Measurements from ENCODE around the gene N4BP2L2.

Gene N4BP2L2

DNA sequence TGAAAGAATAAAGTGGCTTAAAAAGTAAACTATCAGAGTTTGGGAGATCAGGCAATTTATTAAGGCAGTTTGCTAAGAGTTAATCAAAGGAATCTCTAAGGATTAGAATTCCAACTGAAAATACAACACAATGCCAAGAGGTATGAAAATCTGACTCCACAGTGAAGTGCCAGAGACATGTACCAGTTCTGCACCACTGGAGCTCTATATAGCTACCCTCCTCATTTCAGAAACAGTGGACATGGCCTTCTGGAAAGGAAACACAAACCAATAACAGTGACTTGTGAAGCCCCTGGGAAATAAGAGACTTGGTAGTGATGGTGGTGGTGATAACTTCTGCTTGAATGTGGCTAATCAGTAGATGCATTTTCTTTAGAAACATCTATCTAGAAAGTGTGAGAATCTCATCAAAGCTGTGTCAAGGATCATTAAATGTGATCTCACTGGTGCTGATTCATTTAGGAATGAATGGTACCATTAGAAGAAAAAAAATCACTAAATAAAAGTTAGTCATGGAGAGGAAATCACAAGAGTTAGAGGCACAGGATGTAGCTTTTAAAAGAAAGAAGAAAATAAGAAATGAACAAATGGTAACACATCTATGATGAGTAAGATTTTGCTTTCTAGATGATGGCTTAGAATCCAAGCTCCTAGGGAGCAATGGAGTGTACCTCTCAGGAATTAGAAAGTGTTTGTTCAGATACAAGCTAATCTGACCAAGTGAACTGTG is 90.5 kb downstream of the N4BP2L2 start:
- TF ChIP-seq, protein P1, sequence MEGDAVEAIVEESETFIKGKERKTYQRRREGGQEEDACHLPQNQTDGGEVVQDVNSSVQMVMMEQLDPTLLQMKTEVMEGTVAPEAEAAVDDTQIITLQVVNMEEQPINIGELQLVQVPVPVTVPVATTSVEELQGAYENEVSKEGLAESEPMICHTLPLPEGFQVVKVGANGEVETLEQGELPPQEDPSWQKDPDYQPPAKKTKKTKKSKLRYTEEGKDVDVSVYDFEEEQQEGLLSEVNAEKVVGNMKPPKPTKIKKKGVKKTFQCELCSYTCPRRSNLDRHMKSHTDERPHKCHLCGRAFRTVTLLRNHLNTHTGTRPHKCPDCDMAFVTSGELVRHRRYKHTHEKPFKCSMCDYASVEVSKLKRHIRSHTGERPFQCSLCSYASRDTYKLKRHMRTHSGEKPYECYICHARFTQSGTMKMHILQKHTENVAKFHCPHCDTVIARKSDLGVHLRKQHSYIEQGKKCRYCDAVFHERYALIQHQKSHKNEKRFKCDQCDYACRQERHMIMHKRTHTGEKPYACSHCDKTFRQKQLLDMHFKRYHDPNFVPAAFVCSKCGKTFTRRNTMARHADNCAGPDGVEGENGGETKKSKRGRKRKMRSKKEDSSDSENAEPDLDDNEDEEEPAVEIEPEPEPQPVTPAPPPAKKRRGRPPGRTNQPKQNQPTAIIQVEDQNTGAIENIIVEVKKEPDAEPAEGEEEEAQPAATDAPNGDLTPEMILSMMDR (IDR thresholded peaks at IDR 0.05; ENCODE audit: low read depth, low read length) = no peak
- H3K4me3 ChIP-seq (ENCODE audit: low read depth, low read length) = no peak overlapping the region

DNA sequence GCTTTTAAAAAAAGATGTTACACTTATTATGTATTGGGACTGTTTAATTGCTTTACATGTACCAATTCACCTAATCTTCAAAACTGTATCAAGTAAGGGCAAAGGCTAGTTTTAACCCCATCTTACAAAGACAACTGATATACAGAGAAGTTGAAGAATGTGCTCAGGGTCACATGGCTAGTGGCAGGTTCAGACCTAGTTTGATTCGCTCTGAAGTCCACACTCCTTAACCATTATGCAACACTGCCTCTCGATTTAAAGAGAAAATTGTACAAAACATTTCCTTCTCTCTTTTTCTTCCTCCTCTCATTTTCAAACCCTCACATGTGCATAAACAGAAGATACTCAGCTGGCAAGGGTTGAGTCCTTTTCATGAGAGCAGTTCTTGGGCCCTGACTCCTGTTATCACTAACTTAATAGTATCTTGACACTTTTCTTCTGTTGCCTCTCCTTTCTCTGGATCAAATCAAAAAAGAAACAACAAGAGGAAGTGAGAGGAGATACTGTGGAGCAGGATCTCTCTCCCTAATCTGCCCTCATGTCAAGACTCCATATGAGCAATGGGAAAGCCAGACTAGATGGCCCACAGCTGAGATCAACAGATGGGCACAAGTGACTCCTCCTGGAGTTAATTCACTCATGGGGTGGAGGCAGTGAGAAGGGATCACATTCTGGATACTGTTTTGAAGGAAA is 91.7 kb downstream of the N4BP2L2 start:
- TF ChIP-seq, protein P1 (IDR thresholded peaks at IDR 0.05; ENCODE audit: low read depth, low read length) = no peak
- no peak overlapping the region for H3K4me3 ChIP-seq (ENCODE audit: low read depth, low read length)

- no peak overlapping the region for H3K4me3 ChIP-seq (ENCODE audit: low read depth, low read length)
- TF ChIP-seq, protein P1 (IDR thresholded peaks at IDR 0.05; ENCODE audit: low read depth, low read length) = no peak
Measured at GRCh38 chr13:32446220-32446619, 92.4 kb downstream of the N4BP2L2 start.

- H3K4me3 ChIP-seq (ENCODE audit: low read depth, low read length) = no peak overlapping the region
- TF ChIP-seq, protein P1 (IDR thresholded peaks at IDR 0.05; ENCODE audit: low read depth, low read length) = no peak
Measured at GRCh38 chr13:32445461-32445860, 93.1 kb downstream of the N4BP2L2 start.

DNA sequence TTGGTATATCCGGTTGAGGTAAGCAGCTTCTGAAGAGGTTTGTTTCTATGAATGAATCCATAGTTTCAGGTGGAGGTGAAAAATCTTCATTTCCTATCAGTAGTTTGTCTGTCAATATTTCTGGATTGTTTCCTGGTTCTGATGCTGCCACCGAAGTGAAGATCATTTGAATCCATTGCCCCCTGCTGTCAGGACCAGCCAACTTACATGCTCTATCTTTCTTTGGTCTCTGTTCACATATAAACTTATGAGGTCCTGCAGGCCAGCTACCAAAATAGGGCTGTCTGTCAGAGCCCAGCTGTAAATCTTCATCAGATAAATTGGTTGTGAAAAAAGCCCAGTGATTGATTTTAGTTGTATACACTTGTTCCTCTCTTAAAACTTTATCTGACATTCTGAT is 95.5 kb downstream of the N4BP2L2 start:
- TF ChIP-seq, protein P1 (IDR thresholded peaks at IDR 0.05; ENCODE audit: low read depth, low read length) = no peak
- H3K4me3 ChIP-seq (ENCODE audit: low read depth, low read length) = no peak overlapping the region

DNA sequence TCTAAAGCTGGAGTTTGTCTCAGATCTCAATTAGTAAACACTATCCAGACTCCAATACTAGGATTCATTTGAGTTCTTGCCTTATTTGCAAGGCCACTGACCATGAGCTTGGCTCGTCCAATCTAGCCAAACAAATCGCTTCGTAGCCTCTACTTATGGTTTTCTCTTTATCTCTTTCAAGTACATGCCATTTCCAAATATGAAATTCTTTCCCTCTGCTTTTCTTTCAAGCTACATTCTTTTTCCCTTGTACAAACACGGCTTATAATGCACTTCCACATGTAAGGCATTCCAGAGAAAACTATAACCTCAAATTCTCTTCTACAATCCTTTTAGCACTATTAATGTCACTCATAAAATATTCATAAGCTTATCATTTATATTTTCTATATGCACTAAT is 99.7 kb downstream of the N4BP2L2 start:
- TF ChIP-seq, protein P1 (IDR thresholded peaks at IDR 0.05; ENCODE audit: low read depth, low read length) = no peak

GRCh38 chr13:32432856-32433255 is 105.7 kb downstream of the N4BP2L2 start:
- TF ChIP-seq, protein P1 (IDR thresholded peaks at IDR 0.05; ENCODE audit: low read depth, low read length) = no peak
- no peak overlapping the region for H3K4me3 ChIP-seq (ENCODE audit: low read depth, low read length)

More for the DNA sequence above, 99.7 kb downstream of the N4BP2L2 start:
- no peak overlapping the region for H3K4me3 ChIP-seq (ENCODE audit: low read depth, low read length)
